Measurements from ENCODE around the gene RNF187.

Gene RNF187

DNA sequence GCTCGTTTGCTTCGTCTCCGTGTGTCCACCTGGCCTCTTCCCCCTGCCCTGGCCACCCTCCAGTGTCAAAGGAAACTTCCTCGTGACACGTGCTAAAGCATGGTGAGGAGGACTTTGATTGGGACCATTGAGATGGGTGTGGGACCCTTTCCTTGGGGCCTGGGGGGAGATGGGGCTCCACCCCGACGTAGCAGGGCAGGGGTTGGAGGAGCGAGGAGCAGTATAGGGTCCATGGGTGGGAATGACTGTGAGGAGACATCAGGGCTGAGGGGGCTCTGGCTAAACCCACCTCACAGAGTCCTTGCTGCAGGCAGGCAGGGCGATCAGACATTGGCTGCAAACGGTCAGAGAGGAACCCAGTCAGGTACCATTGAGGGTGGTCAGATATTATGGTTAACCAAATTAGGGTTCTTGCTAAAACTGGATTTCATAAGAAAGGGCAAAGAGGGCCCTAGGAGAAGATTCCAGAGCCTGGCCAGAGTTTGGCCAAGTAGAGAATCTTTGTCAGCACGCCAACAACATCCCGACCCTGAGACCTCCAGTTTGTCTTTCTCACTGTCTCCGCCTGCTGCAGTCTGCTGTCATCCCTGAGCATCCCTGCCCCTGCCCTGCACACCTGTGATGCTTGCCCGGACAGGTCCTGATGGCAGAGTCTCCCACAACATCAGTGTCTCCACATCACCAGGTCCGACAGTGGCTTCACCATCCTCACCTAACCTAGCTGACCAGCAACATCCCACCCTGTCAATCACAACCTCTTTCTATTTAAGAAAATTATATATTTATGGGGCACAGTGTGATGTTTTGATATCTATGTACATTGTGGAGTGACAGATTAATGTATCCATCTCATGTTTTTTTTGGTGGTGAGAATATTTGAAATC, 8.0 kb downstream of the RNF187 start:
- Histone ChIP-seq H2AFZ (ENCODE audit: low read depth) (no peak overlapping the region), H3K9ac (no peak overlapping the region), H3K4me3 (IDR thresholded peaks at IDR 0.05; ENCODE audit: insufficient read depth, low read depth, low read length) (no peak overlapping the region), H3K79me2 (ENCODE audit: insufficient read depth, low read depth) (0 out of 2 replicates have a peak, but pooled peaks cover 8% of the 10 kb centered on the region), H3K4me2 (no peak overlapping the region), H3K4me1 (ENCODE audit: low read depth, poor library complexity, severe bottlenecking) (peaks cover 18% of the 10 kb centered on the region), H4K20me1 (ENCODE audit: insufficient read depth) (no peaks in the 10 kb centered on the region), H3K27me3 (ENCODE audit: insufficient read depth, low read depth) (no peaks in the 10 kb centered on the region), H3K36me3 (ENCODE audit: insufficient read depth) (no peaks in the 10 kb centered on the region), H3K27ac (no peak overlapping the region)
- TF ChIP-seq, protein P1, sequence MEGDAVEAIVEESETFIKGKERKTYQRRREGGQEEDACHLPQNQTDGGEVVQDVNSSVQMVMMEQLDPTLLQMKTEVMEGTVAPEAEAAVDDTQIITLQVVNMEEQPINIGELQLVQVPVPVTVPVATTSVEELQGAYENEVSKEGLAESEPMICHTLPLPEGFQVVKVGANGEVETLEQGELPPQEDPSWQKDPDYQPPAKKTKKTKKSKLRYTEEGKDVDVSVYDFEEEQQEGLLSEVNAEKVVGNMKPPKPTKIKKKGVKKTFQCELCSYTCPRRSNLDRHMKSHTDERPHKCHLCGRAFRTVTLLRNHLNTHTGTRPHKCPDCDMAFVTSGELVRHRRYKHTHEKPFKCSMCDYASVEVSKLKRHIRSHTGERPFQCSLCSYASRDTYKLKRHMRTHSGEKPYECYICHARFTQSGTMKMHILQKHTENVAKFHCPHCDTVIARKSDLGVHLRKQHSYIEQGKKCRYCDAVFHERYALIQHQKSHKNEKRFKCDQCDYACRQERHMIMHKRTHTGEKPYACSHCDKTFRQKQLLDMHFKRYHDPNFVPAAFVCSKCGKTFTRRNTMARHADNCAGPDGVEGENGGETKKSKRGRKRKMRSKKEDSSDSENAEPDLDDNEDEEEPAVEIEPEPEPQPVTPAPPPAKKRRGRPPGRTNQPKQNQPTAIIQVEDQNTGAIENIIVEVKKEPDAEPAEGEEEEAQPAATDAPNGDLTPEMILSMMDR (conservative IDR thresholded peaks at IDR 0.05; ENCODE audit: low read depth, low read length): no peak

DNA sequence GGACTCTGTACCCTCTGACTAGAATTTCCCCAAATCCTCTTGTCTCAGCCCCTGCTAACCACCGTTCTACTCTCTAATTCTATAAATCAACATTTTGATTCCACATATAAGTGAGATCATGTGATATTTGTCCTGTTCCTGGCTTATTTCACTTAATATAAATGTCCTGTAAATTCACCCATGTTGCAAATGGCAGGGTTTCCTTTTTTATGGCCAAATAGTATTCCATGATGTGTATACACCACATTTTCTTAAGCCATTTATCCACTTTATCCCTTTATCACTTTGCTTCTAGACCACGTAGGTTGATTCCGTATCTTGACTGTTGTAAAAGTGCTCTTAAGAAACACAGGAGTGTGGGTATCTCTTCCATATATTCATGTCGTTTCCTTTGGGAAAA, 8.9 kb downstream of the RNF187 start:
- Histone ChIP-seq H3K79me2 (ENCODE audit: insufficient read depth, low read depth) (0 out of 2 replicates have a peak, but pooled peaks cover 3% of the 10 kb centered on the region), H3K27me3 (ENCODE audit: insufficient read depth, low read depth) (no peaks in the 10 kb centered on the region), H3K9ac (no peak overlapping the region), H2AFZ (ENCODE audit: low read depth) (no peak overlapping the region), H3K4me2 (no peak overlapping the region), H3K36me3 (ENCODE audit: insufficient read depth) (no peaks in the 10 kb centered on the region), H3K27ac (no peak overlapping the region), H3K4me3 (IDR thresholded peaks at IDR 0.05; ENCODE audit: insufficient read depth, low read depth, low read length) (no peak overlapping the region), H3K4me1 (ENCODE audit: low read depth, poor library complexity, severe bottlenecking) (peaks cover 18% of the 10 kb centered on the region), H4K20me1 (ENCODE audit: insufficient read depth) (no peaks in the 10 kb centered on the region)
- TF ChIP-seq, protein P1 (conservative IDR thresholded peaks at IDR 0.05; ENCODE audit: low read depth, low read length): no peak

DNA sequence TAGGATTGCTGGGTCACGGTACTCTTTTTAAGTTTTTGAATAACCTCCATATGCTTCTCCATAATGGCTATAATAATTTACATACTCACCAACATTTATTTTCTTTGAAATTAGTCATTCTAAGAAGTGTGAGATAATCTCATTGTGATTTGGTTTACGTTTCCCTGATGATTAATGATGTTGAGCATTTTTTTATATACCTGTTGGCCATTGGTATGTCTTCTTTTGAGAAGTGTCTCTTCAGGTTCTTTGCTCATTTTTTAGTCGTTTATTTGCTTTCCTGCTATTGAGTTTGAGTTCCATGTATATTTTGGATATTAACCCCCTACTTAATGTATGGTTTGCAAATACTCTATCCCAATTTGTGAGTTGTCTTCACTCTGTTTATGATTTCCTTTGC, 9.3 kb downstream of the RNF187 start:
- no peaks in the 10 kb centered on the region for H3K36me3 ChIP-seq (ENCODE audit: insufficient read depth)
- peaks cover 16% of the 10 kb centered on the region for H3K4me1 ChIP-seq (ENCODE audit: low read depth, poor library complexity, severe bottlenecking)
- no peaks in the 10 kb centered on the region for H4K20me1 ChIP-seq (ENCODE audit: insufficient read depth)
- H3K4me3 ChIP-seq (IDR thresholded peaks at IDR 0.05; ENCODE audit: insufficient read depth, low read depth, low read length): no peak overlapping the region
- no peak overlapping the region for H3K9ac ChIP-seq
- no peak overlapping the region for H3K27ac ChIP-seq
- no peaks in the 10 kb centered on the region for H3K27me3 ChIP-seq (ENCODE audit: insufficient read depth, low read depth)
- H3K4me2 ChIP-seq: no peak overlapping the region
- no peak overlapping the region for H2AFZ ChIP-seq (ENCODE audit: low read depth)
- TF ChIP-seq, protein P1 (conservative IDR thresholded peaks at IDR 0.05; ENCODE audit: low read depth, low read length): no peak
- 0 out of 2 replicates have a peak, but pooled peaks cover 3% of the 10 kb centered on the region for H3K79me2 ChIP-seq (ENCODE audit: insufficient read depth, low read depth)

DNA sequence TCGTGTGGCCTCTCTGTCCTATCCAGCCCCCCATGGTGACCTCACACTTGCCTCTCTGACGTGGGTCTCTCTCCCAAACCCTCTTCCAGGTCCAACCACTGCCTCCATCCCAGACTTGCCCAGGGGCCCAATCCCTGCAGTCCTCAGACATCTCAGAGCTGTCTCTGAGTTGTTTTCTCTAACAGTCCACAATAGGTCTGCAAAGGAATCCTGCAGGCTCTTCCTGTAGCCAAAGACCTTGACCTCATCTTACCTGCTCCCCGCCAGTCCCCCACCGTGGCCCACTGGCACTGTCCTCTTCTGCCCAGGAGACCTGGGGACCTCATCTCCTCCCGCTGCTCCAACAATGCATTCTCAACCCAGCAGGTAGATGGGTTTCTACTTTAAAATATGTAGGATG, 10.0 kb downstream of the RNF187 start:
- TF ChIP-seq, protein P1 (conservative IDR thresholded peaks at IDR 0.05; ENCODE audit: low read depth, low read length): no peak
- Histone ChIP-seq H3K36me3 (ENCODE audit: insufficient read depth) (no peaks in the 10 kb centered on the region), H3K27ac (no peak overlapping the region), H3K4me2 (no peak overlapping the region), H3K27me3 (ENCODE audit: insufficient read depth, low read depth) (no peaks in the 10 kb centered on the region), H3K9ac (no peak overlapping the region), H4K20me1 (ENCODE audit: insufficient read depth) (no peaks in the 10 kb centered on the region), H3K79me2 (ENCODE audit: insufficient read depth, low read depth) (0 out of 2 replicates have a peak, but pooled peaks cover under 1% of the 10 kb centered on the region), H3K4me1 (ENCODE audit: low read depth, poor library complexity, severe bottlenecking) (peaks cover 15% of the 10 kb centered on the region), H2AFZ (ENCODE audit: low read depth) (no peak overlapping the region), H3K4me3 (IDR thresholded peaks at IDR 0.05; ENCODE audit: insufficient read depth, low read depth, low read length) (no peak overlapping the region)

All from KMS-11 (cell line).